GM19463 (cell line): ENCODE results near the gene MAN2B1.
"Not testable (repeated sequence)": the region's sequence is repeated elsewhere in the genome, so short reads cannot be mapped to it uniquely, and the experiment has no call there.

Experiments
- ATAC-seq: cut with Tn5 transposase; IDR thresholded peaks from one replicate; pipeline ENCODE4 v1.9.1; 2021; ENCODE audit warnings: mild to moderate bottlenecking, moderate library complexity; ENCODE audit not compliant: unreplicated experiment

MAN2B1 gene

GRCh38 chr19:12664406-12665280 lies 1.9 kb downstream of the MAN2B1 start:
- no peak for ATAC-seq

- ATAC-seq, result no peak
These were observed 5.6 kb downstream of the MAN2B1 start for GRCh38 chr19:12660980-12661379.

GRCh38 chr19:12657966-12658365 lies 8.6 kb downstream of the MAN2B1 start:
- ATAC-seq, result no peak

GRCh38 chr19:12656899-12657571 lies 9.5 kb downstream of the MAN2B1 start:
- no peak for ATAC-seq

GRCh38 chr19:12655546-12655945 lies 11.0 kb downstream of the MAN2B1 start:
- ATAC-seq, result no peak

GRCh38 chr19:12652219-12652618 lies 14.3 kb downstream of the MAN2B1 start:
- no peak for ATAC-seq

GRCh38 chr19:12649941-12650340 lies 16.6 kb downstream of the MAN2B1 start:
- ATAC-seq, result no peak

- ATAC-seq, result no peak
These were observed 18.5 kb downstream of the MAN2B1 start for GRCh38 chr19:12648088-12648487.

GRCh38 chr19:12647490-12648071 lies 19.0 kb downstream of the MAN2B1 start:
- no peak for ATAC-seq

- ATAC-seq, result no peak
These were observed 19.5 kb downstream of the MAN2B1 start for GRCh38 chr19:12647047-12647446.

GRCh38 chr19:12646551-12646950 lies 20.0 kb downstream of the MAN2B1 start:
- no peak for ATAC-seq

GRCh38 chr19:12643716-12644115 lies 22.8 kb downstream of the MAN2B1 start:
- ATAC-seq, result not testable (repeated sequence)

- no peak for ATAC-seq
These were observed 24.0 kb downstream of the MAN2B1 start for GRCh38 chr19:12642506-12642905.

GRCh38 chr19:12641456-12641855 lies 25.1 kb downstream of the MAN2B1 start:
- ATAC-seq, result no peak

GRCh38 chr19:12639901-12640613 lies 26.5 kb downstream of the MAN2B1 start:
- no peak for ATAC-seq

GRCh38 chr19:12638611-12639182 lies 27.8 kb downstream of the MAN2B1 start:
- no peak for ATAC-seq

- ATAC-seq, result no peak
These were observed 29.9 kb downstream of the MAN2B1 start for GRCh38 chr19:12636631-12637030.

- ATAC-seq, result no peak
These were observed 37.3 kb downstream of the MAN2B1 start for GRCh38 chr19:12629215-12629614.

- ATAC-seq, result no peak
These were observed 38.2 kb downstream of the MAN2B1 start for GRCh38 chr19:12628040-12629022.

GRCh38 chr19:12626958-12627357 lies 39.6 kb downstream of the MAN2B1 start:
- ATAC-seq, result no peak
